ENCODE results near the gene ACAP3. TPM values are rescaled to one million over a fixed set of nuclear protein-coding genes. Genes with fewer than 3 reads are reported as not detected.
A peak's percentile ranks its signal among the peaks of the same experiment; 100 is the strongest.

The ACAP3 gene
- total and polyA plus RNA-seq, 4 donors: 2.7 to 24.8 (median 15.0) TPM

GRCh38 chr1:1292442-1292779, 15.3 kb downstream of the ACAP3 start:
- Histone ChIP-seq H3K27me3 (ENCODE audit: control insufficient read depth in 4 of 4, insufficient read depth in 4 of 4, low read length in 3 of 4) (no peaks in the 10 kb centered on the region), H3K36me3 (ENCODE audit: control insufficient read depth in 4 of 4, insufficient read depth in 3 of 4, low read depth in 1 of 4, low read length in 3 of 4) (peaks cover 0 to 10% (median under 1%) of the 10 kb centered on the region in 4 donors), H3K4me1 (ENCODE audit: control insufficient read depth in 4 of 4, insufficient read depth in 4 of 4, low read length in 3 of 4) (peaks cover 0 to 13% (median 7%) of the 10 kb centered on the region in 4 donors), H3K27ac (ENCODE audit: low read depth in 1 of 2, low read length in 2 of 2) (no peak overlapping the region), H3K9me3 (ENCODE audit: control insufficient read depth in 4 of 4, low read length in 3 of 4) (no peaks in the 10 kb centered on the region), H3K4me3 (ENCODE audit: low read depth in 1 of 3, low read length in 3 of 3) (no peak overlapping the region), H3K9ac (ENCODE audit: low read depth in 1 of 2, low read length in 2 of 2) (no peak overlapping the region)
- 91% methylated on average over 9 of the region's 9 CpGs for WGBS
- TF ChIP-seq YY1 (IDR thresholded peaks at IDR 0.05) (no peak), ATF3 (IDR thresholded peaks at IDR 0.05) (no peak), TAF1 (conservative IDR thresholded peaks at IDR 0.05) (no peak), RXRA (IDR thresholded peaks at IDR 0.05) (no peak), FOXA2 (IDR thresholded peaks at IDR 0.05) (no peak), HNF4A (conservative IDR thresholded peaks at IDR 0.05) (no peak), FOXA1 (IDR thresholded peaks at IDR 0.05) (no peak), SP1 (IDR thresholded peaks at IDR 0.05) (no peak), JUND (IDR thresholded peaks at IDR 0.05) (no peak), NR2F2 (IDR thresholded peaks at IDR 0.05) (no peak), EGR1 (IDR thresholded peaks at IDR 0.05; ENCODE audit: low read depth in 2 of 2) (no peak)
- DNase-seq (ENCODE audit: low spot score): no peak

DNA sequence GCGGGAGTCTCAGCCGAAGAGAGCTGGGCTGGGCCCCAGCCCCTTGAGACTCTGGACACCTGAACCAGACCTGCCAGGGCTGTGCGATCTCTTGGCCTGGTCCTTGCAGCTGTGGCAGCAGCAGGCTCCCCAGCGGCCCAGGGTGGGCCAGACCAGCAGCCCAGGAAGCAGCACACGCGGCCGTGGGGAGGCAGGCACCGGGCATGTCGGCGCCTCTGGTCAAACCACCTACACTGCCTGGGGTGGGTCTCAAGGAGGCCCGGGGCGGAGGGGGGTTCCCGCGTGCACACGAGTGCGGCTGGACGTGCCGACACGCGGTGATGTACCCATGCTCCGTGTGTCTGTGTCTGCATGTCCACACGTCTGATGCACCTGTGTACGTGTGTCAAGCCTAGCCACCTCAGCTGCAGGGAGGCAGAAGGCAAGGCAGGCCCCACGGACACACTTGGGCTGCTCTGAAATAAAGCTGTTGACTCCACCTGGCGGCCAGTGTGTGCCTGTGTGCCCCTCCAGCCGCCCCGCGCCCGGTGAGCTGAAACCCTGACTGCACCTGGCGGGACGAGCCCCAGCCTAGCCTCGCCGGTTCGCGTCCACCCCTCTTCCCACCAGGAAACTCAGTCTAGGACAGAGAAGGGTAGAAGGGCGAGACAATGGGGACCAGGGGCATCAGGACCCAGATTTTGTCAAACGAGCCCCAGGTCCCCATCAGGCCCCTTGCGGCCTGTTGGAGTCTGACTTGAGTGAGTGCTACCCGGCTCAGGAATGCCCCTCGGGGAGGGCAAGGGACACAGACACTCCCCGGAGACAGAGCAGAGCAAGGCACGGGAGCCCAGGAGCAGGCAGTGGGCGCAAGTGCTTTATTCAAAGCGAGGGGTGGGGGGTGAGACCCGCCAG, 15.9 kb downstream of the ACAP3 start:
- TF ChIP-seq EGR1 (IDR thresholded peaks at IDR 0.05; ENCODE audit: low read depth in 2 of 2) (no peak), SP1 (IDR thresholded peaks at IDR 0.05) (no peak), YY1 (IDR thresholded peaks at IDR 0.05) (no peak), RAD21 (IDR thresholded peaks at IDR 0.05) (peak in 1 of 2 donors; percentile 79), NR2F2 (IDR thresholded peaks at IDR 0.05) (no peak), JUND (IDR thresholded peaks at IDR 0.05) (no peak), ATF3 (IDR thresholded peaks at IDR 0.05) (no peak)
- TF ChIP-seq, protein P1, sequence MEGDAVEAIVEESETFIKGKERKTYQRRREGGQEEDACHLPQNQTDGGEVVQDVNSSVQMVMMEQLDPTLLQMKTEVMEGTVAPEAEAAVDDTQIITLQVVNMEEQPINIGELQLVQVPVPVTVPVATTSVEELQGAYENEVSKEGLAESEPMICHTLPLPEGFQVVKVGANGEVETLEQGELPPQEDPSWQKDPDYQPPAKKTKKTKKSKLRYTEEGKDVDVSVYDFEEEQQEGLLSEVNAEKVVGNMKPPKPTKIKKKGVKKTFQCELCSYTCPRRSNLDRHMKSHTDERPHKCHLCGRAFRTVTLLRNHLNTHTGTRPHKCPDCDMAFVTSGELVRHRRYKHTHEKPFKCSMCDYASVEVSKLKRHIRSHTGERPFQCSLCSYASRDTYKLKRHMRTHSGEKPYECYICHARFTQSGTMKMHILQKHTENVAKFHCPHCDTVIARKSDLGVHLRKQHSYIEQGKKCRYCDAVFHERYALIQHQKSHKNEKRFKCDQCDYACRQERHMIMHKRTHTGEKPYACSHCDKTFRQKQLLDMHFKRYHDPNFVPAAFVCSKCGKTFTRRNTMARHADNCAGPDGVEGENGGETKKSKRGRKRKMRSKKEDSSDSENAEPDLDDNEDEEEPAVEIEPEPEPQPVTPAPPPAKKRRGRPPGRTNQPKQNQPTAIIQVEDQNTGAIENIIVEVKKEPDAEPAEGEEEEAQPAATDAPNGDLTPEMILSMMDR (IDR thresholded peaks at IDR 0.05; ENCODE audit: low read depth, low read length, missing input control): peak; percentile 68
- WGBS: 63% methylated on average over 45 of the region's 45 CpGs
- H3K9me3 ChIP-seq (ENCODE audit: control insufficient read depth in 4 of 4, low read length in 3 of 4): no peaks in the 10 kb centered on the region
- DNase-seq (ENCODE audit: low spot score): peak; percentile 72
- H3K4me3 ChIP-seq (ENCODE audit: low read depth in 1 of 3, low read length in 3 of 3): no peak overlapping the region
- H3K4me1 ChIP-seq (ENCODE audit: control insufficient read depth in 4 of 4, insufficient read depth in 4 of 4, low read length in 3 of 4): peaks cover 0 to 13% (median 7%) of the 10 kb centered on the region in 4 donors
- H3K36me3 ChIP-seq (ENCODE audit: control insufficient read depth in 4 of 4, insufficient read depth in 3 of 4, low read depth in 1 of 4, low read length in 3 of 4): peaks cover 0 to 10% (median under 1%) of the 10 kb centered on the region in 4 donors
- H3K27me3 ChIP-seq (ENCODE audit: control insufficient read depth in 4 of 4, insufficient read depth in 4 of 4, low read length in 3 of 4): no peaks in the 10 kb centered on the region
- H3K9ac ChIP-seq (ENCODE audit: low read depth in 1 of 2, low read length in 2 of 2): no peak overlapping the region
- no peak overlapping the region for H3K27ac ChIP-seq (ENCODE audit: low read depth in 1 of 2, low read length in 2 of 2)

DNA sequence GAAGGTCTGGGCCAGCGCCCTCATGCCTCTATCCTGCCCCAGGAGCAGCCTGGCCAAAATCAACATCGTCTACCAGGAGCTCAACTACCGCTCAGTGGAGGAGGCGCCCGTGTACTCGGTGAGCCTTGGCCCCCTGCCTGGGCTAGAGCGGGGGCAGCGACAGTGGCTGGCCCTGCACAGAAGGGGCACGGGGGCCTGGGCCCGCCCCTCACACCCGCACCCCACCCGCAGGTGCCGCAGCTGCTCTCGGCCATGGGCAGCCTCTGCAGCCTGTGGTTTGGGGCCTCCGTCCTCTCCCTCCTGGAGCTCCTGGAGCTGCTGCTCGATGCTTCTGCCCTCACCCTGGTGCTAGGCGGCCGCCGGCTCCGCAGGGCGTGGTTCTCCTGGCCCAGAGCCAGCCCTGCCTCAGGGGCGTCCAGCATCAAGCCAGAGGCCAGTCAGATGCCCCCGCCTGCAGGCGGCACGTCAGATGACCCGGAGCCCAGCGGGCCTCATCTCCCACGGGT, 16.7 kb downstream of the ACAP3 start:
- no peak overlapping the region for H3K4me3 ChIP-seq (ENCODE audit: low read depth in 1 of 3, low read length in 3 of 3)
- DNase-seq (ENCODE audit: low spot score): no peak
- peaks cover 0 to 9% (median under 1%) of the 10 kb centered on the region in 4 donors for H3K36me3 ChIP-seq (ENCODE audit: control insufficient read depth in 4 of 4, insufficient read depth in 3 of 4, low read depth in 1 of 4, low read length in 3 of 4)
- no peak overlapping the region for H3K9ac ChIP-seq (ENCODE audit: low read depth in 1 of 2, low read length in 2 of 2)
- no peaks in the 10 kb centered on the region for H3K27me3 ChIP-seq (ENCODE audit: control insufficient read depth in 4 of 4, insufficient read depth in 4 of 4, low read length in 3 of 4)
- WGBS: 56% methylated on average over 28 of the region's 28 CpGs
- no peak overlapping the region for H3K27ac ChIP-seq (ENCODE audit: low read depth in 1 of 2, low read length in 2 of 2)
- H3K9me3 ChIP-seq (ENCODE audit: control insufficient read depth in 4 of 4, low read length in 3 of 4): no peaks in the 10 kb centered on the region
- H3K4me1 ChIP-seq (ENCODE audit: control insufficient read depth in 4 of 4, insufficient read depth in 4 of 4, low read length in 3 of 4): peaks cover 0 to 13% (median 7%) of the 10 kb centered on the region in 4 donors
- TF ChIP-seq JUND (IDR thresholded peaks at IDR 0.05): no peak
- TF ChIP-seq, protein P2, sequence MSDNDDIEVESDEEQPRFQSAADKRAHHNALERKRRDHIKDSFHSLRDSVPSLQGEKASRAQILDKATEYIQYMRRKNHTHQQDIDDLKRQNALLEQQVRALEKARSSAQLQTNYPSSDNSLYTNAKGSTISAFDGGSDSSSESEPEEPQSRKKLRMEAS (IDR thresholded peaks at IDR 0.05): no peak
- TF ChIP-seq, protein P1 (IDR thresholded peaks at IDR 0.05; ENCODE audit: low read depth, low read length, missing input control): no peak
- TF ChIP-seq EGR1 (IDR thresholded peaks at IDR 0.05; ENCODE audit: low read depth in 2 of 2): no peak
- no peak for TF ChIP-seq GABPA (IDR thresholded peaks at IDR 0.05 in 1 of 2, conservative IDR thresholded peaks at IDR 0.05 in 1 of 2)
- TF ChIP-seq RAD21 (IDR thresholded peaks at IDR 0.05): no peak
- no peak for TF ChIP-seq TAF1 (conservative IDR thresholded peaks at IDR 0.05)
- no peak for TF ChIP-seq HNF4A (conservative IDR thresholded peaks at IDR 0.05)
- no peak for TF ChIP-seq HNF4G (IDR thresholded peaks at IDR 0.05)
- TF ChIP-seq, protein P3, sequence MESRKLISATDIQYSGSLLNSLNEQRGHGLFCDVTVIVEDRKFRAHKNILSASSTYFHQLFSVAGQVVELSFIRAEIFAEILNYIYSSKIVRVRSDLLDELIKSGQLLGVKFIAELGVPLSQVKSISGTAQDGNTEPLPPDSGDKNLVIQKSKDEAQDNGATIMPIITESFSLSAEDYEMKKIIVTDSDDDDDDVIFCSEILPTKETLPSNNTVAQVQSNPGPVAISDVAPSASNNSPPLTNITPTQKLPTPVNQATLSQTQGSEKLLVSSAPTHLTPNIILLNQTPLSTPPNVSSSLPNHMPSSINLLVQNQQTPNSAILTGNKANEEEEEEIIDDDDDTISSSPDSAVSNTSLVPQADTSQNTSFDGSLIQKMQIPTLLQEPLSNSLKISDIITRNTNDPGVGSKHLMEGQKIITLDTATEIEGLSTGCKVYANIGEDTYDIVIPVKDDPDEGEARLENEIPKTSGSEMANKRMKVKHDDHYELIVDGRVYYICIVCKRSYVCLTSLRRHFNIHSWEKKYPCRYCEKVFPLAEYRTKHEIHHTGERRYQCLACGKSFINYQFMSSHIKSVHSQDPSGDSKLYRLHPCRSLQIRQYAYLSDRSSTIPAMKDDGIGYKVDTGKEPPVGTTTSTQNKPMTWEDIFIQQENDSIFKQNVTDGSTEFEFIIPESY (IDR thresholded peaks at IDR 0.05): no peak
- no peak for TF ChIP-seq NR2F2 (IDR thresholded peaks at IDR 0.05)

All from liver (tissue), 9 donors.